SK-N-SH (cell line): ENCODE measurements around the gene VMAC. TPM values are rescaled to one million over a fixed set of nuclear protein-coding genes. Genes with fewer than 3 reads are reported as not detected.
A peak's percentile ranks its signal among the peaks of the same experiment; 100 is the strongest.

Experiments used
- CTCF ChIA-PET: fragments of 300-600, 350-600 bp; formaldehyde crosslinking; extraction: SDS; loops from one replicate; lab custom pipeline; 2021; lab: Yijun Ruan, JAX
- POLR2A ChIA-PET: fragments of 350-600 bp; sonication (Branson Sonifier 250); formaldehyde crosslinking; extraction: SDS; loops from one replicate; lab custom pipeline; 2020; ENCODE audit warnings: antibody characterized with exemption, inconsistent platforms; lab: Yijun Ruan, JAX
- DNase-seq: peaks from one replicate; pipeline ENCODE4 v3.0.0; 2012
- H2AFZ ChIP-seq: fragments of 200-600 bp; sonication (generic); 2 replicates; pipeline ENCODE4 v1.8.1; 2016; ENCODE audit warnings: antibody characterized with exemption, mild to moderate bottlenecking, low read depth
- H3F3A ChIP-seq: fragments of 200-600 bp; sonication (generic); replicated peaks from 2 replicates; pipeline ENCODE3; 2016; ENCODE audit warnings: antibody characterized with exemption, mild to moderate bottlenecking; ENCODE audit not compliant: insufficient read depth
- H3K27ac ChIP-seq, 2 experiments: fragments of 200-500 bp in 1 of 2; fragments of 200-600 bp in 1 of 2; sonication (Bioruptor generic) in 1 of 2; sonication (generic), shearing (Covaris generic) in 1 of 2; 2 replicates each; pipeline versions ENCODE4 v1.5.1 to v1.6.1; 2014 to 2016; ENCODE audit warnings: low read depth in 2 of 2, inconsistent platforms in 1 of 2, low read length in 1 of 2, mild to moderate bottlenecking in 1 of 2, mixed read lengths in 1 of 2
- H3K27me3 ChIP-seq: fragments of 200-600 bp; sonication (generic), shearing (Covaris generic); 2 replicates; pipeline ENCODE4 v1.6.1; 2016; ENCODE audit warnings: mixed run types; ENCODE audit not compliant: insufficient read depth
- H3K36me3 ChIP-seq, 2 experiments: fragments of 200-500 bp in 1 of 2; fragments of 200-600 bp in 1 of 2; sonication (Bioruptor generic) in 1 of 2; sonication (generic) in 1 of 2; replicated peaks in 1 of 2; 2 replicates each; pipeline versions ENCODE3 to v1.5.1; 2014 to 2016; ENCODE audit warnings: low read length in 1 of 2, mild to moderate bottlenecking in 1 of 2; ENCODE audit not compliant: insufficient read depth in 2 of 2, control insufficient read depth in 1 of 2
- H3K4me1 ChIP-seq, 2 experiments: fragments of 200-500 bp in 1 of 2; fragments of 200-600 bp in 1 of 2; sonication (Bioruptor generic) in 1 of 2; sonication (generic), shearing (Covaris generic) in 1 of 2; 2 replicates each; pipeline versions ENCODE4 v1.5.1 to v1.6.1; 2014 to 2016; ENCODE audit warnings: low read depth in 1 of 2, low read length in 1 of 2, mixed run types in 1 of 2; ENCODE audit not compliant: insufficient read depth in 2 of 2, control insufficient read depth in 1 of 2
- H3K4me2 ChIP-seq: fragments of 200-600 bp; sonication (generic), shearing (Covaris generic); 2 replicates; pipeline ENCODE4 v1.6.1; 2017; ENCODE audit warnings: mixed run types
- H3K4me3 ChIP-seq, 2 experiments: fragments of 200-500 bp in 1 of 2; fragments of 200-600 bp in 1 of 2; sonication (Bioruptor generic) in 1 of 2; sonication (generic), shearing (Covaris generic) in 1 of 2; 2 replicates each; pipeline versions ENCODE4 v1.5.1 to v1.8.1; 2014 to 2016; ENCODE audit warnings: low read depth in 2 of 2, inconsistent platforms in 1 of 2, low read length in 1 of 2, mild to moderate bottlenecking in 1 of 2, mixed read lengths in 1 of 2, moderate library complexity in 1 of 2
- H3K79me2 ChIP-seq: fragments of 200-600 bp; sonication (generic); 2 replicates; pipeline ENCODE4 v1.8.1; 2017; ENCODE audit warnings: mild to moderate bottlenecking; ENCODE audit not compliant: insufficient read depth
- H3K9ac ChIP-seq: fragments of 200-600 bp; sonication (generic); 2 replicates; pipeline ENCODE4 v1.6.1; 2017; ENCODE audit warnings: mixed run types
- H3K9me2 ChIP-seq: fragments of 200-600 bp; sonication (generic); 2 replicates; pipeline ENCODE4 v1.6.1; 2017; ENCODE audit warnings: mixed run types
- H3K9me3 ChIP-seq: fragments of 200-600 bp; sonication (generic); 2 replicates; pipeline ENCODE4 v1.6.1; 2017; ENCODE audit warnings: mixed run types, mild to moderate bottlenecking, moderate library complexity
- H4K20me1 ChIP-seq: fragments of 200-600 bp; sonication (generic); 2 replicates; pipeline ENCODE4 v1.6.1; 2017; ENCODE audit warnings: mild to moderate bottlenecking, mixed run types; ENCODE audit not compliant: insufficient read depth
- CHD2 ChIP-seq: fragments of 150-350 bp; IDR thresholded peaks from 2 replicates; pipeline ENCODE4 v1.6.1; 2018; ENCODE audit warnings: low read length; ENCODE audit not compliant: partially characterized antibody
- CTCF ChIP-seq: fragments of 200-600 bp; sonication (generic); IDR thresholded peaks from 2 replicates; pipeline ENCODE4 v1.6.1; 2017; ENCODE audit warnings: antibody characterized with exemption, mild to moderate bottlenecking, moderate library complexity
- FOXM1 ChIP-seq: IDR thresholded peaks from 2 replicates; pipeline ENCODE4 v1.4.0; 2012; ENCODE audit warnings: low read depth, mild to moderate bottlenecking
- JUND ChIP-seq: IDR thresholded peaks from 2 replicates; pipeline ENCODE4 v1.4.0; 2012
- MAX ChIP-seq: IDR thresholded peaks from 2 replicates; pipeline ENCODE4 v1.4.0; 2012; ENCODE audit warnings: low read depth
- PBX3 ChIP-seq: IDR thresholded peaks from 2 replicates; pipeline ENCODE4; 2012
- POLR2AphosphoS5 ChIP-seq: IDR thresholded peaks from 2 replicates; pipeline ENCODE4 v1.6.1; 2012; ENCODE audit warnings: low read depth, low read length
- RAD21 ChIP-seq: IDR thresholded peaks from 2 replicates; pipeline ENCODE4 v1.6.1; 2012; ENCODE audit warnings: mild to moderate bottlenecking, low read length
- RCOR1 ChIP-seq: fragments of 150-350 bp; IDR thresholded peaks from 2 replicates; pipeline ENCODE4 v1.6.1; 2017; ENCODE audit warnings: antibody characterized with exemption, low read length
- RXRA ChIP-seq: IDR thresholded peaks from 2 replicates; pipeline ENCODE4 v1.4.0; 2012; ENCODE audit warnings: low read depth, mild to moderate bottlenecking, borderline replicate concordance
- SIN3A ChIP-seq: IDR thresholded peaks from 2 replicates; pipeline ENCODE4 v1.6.1; 2012; ENCODE audit warnings: low read depth, mild to moderate bottlenecking, low read length, moderate library complexity, borderline replicate concordance
- TCF12 ChIP-seq: IDR thresholded peaks from 2 replicates; pipeline ENCODE4 v1.4.0; 2012
- TEAD4 ChIP-seq: IDR thresholded peaks from 2 replicates; pipeline ENCODE4 v1.4.0; 2012; ENCODE audit warnings: mild to moderate bottlenecking, borderline replicate concordance; ENCODE audit not compliant: insufficient read depth
- YY1 ChIP-seq: IDR thresholded peaks from 2 replicates; pipeline ENCODE4 v1.4.0; 2012; ENCODE audit warnings: low read depth, mild to moderate bottlenecking
- WGBS: methylation state at CpG from one replicate; pipeline ENCODE4 v1.1.6; 2017; ENCODE audit warnings: low lambda C conversion rate; 5-methylcytosine and 5-hydroxymethylcytosine counted together
- polyA plus RNA-seq, 3 experiments: library from polyadenylated mRNA; depleted of rRNA; stranded (reverse); fragments of >200 nt; gene quantifications; 2 replicates each; pipeline ENCODE4 v1.2.3, GENCODE V29; 2012
- TF ChIP-seq, protein P1 (sequence below): fragments of 150-350 bp; IDR thresholded peaks from 2 replicates; pipeline ENCODE4 v1.6.1; 2016; ENCODE audit warnings: mild to moderate bottlenecking, low read depth, low read length
- TF ChIP-seq, protein P2 (sequence below): IDR thresholded peaks from 2 replicates; pipeline ENCODE4 v1.4.0; 2012; ENCODE audit warnings: low read depth, borderline replicate concordance
- TF ChIP-seq, protein P3 (sequence below): IDR thresholded peaks from 2 replicates; pipeline ENCODE4 v1.6.1; 2012; ENCODE audit warnings: mild to moderate bottlenecking, low read depth, low read length, moderate library complexity
- TF ChIP-seq, protein P4 (sequence below): IDR thresholded peaks from 2 replicates; pipeline ENCODE4 v1.4.0; 2012; ENCODE audit warnings: low read depth, borderline replicate concordance

Gene VMAC
- polyA plus RNA-seq, 1 of the 3 experiments (the other 2 are of a cell fraction) = 6.5 TPM

GRCh38 chr19:5894704-5895349, 9.8 kb upstream of the VMAC start:
- CTCF ChIA-PET = interaction anchor here (1.0 to 5.6 kb wide), 3 partner anchors 42 to 128 kb away, joined by 3 to 27 read pairs (median 4); partner anchors contain the start of gene NRTN
- H3K27ac ChIP-seq = peak overlapping the region in 1 of 2 experiments; percentile 98; a peak in 2 of 4 replicates
- TF ChIP-seq FOXM1 = no peak
- TF ChIP-seq POLR2AphosphoS5 = no peak
- TF ChIP-seq, protein P1, sequence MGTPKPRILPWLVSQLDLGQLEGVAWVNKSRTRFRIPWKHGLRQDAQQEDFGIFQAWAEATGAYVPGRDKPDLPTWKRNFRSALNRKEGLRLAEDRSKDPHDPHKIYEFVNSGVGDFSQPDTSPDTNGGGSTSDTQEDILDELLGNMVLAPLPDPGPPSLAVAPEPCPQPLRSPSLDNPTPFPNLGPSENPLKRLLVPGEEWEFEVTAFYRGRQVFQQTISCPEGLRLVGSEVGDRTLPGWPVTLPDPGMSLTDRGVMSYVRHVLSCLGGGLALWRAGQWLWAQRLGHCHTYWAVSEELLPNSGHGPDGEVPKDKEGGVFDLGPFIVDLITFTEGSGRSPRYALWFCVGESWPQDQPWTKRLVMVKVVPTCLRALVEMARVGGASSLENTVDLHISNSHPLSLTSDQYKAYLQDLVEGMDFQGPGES = no peak
- no peak for TF ChIP-seq MAX
- TF ChIP-seq JUND = no peak
- TF ChIP-seq, protein P2, sequence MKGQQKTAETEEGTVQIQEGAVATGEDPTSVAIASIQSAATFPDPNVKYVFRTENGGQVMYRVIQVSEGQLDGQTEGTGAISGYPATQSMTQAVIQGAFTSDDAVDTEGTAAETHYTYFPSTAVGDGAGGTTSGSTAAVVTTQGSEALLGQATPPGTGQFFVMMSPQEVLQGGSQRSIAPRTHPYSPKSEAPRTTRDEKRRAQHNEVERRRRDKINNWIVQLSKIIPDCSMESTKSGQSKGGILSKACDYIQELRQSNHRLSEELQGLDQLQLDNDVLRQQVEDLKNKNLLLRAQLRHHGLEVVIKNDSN = no peak
- TF ChIP-seq SIN3A = no peak
- TF ChIP-seq RAD21 = no peak
- no peak for TF ChIP-seq CHD2
- no peak for TF ChIP-seq TCF12
- TF ChIP-seq, protein P3, sequence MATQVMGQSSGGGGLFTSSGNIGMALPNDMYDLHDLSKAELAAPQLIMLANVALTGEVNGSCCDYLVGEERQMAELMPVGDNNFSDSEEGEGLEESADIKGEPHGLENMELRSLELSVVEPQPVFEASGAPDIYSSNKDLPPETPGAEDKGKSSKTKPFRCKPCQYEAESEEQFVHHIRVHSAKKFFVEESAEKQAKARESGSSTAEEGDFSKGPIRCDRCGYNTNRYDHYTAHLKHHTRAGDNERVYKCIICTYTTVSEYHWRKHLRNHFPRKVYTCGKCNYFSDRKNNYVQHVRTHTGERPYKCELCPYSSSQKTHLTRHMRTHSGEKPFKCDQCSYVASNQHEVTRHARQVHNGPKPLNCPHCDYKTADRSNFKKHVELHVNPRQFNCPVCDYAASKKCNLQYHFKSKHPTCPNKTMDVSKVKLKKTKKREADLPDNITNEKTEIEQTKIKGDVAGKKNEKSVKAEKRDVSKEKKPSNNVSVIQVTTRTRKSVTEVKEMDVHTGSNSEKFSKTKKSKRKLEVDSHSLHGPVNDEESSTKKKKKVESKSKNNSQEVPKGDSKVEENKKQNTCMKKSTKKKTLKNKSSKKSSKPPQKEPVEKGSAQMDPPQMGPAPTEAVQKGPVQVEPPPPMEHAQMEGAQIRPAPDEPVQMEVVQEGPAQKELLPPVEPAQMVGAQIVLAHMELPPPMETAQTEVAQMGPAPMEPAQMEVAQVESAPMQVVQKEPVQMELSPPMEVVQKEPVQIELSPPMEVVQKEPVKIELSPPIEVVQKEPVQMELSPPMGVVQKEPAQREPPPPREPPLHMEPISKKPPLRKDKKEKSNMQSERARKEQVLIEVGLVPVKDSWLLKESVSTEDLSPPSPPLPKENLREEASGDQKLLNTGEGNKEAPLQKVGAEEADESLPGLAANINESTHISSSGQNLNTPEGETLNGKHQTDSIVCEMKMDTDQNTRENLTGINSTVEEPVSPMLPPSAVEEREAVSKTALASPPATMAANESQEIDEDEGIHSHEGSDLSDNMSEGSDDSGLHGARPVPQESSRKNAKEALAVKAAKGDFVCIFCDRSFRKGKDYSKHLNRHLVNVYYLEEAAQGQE = no peak
- TF ChIP-seq RCOR1 = no peak
- TF ChIP-seq, protein P4, sequence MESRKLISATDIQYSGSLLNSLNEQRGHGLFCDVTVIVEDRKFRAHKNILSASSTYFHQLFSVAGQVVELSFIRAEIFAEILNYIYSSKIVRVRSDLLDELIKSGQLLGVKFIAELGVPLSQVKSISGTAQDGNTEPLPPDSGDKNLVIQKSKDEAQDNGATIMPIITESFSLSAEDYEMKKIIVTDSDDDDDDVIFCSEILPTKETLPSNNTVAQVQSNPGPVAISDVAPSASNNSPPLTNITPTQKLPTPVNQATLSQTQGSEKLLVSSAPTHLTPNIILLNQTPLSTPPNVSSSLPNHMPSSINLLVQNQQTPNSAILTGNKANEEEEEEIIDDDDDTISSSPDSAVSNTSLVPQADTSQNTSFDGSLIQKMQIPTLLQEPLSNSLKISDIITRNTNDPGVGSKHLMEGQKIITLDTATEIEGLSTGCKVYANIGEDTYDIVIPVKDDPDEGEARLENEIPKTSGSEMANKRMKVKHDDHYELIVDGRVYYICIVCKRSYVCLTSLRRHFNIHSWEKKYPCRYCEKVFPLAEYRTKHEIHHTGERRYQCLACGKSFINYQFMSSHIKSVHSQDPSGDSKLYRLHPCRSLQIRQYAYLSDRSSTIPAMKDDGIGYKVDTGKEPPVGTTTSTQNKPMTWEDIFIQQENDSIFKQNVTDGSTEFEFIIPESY = no peak
- no peak for TF ChIP-seq CTCF
- TF ChIP-seq RXRA = no peak
- no peak for TF ChIP-seq YY1
- no peak for TF ChIP-seq PBX3
- no peak for TF ChIP-seq TEAD4
- TF ChIP-seq, all 33 proteins: peak for 0
- H4K20me1 ChIP-seq = peaks cover 17% of the 10 kb centered on the region
- peaks cover 17% of the 10 kb centered on the region; the same call in 1 of the 2 replicates for H3K79me2 ChIP-seq
- H3K9me2 ChIP-seq = no peaks in the 10 kb centered on the region
- H3K4me2 ChIP-seq = no peak overlapping the region
- H2AFZ ChIP-seq = no peak overlapping the region
- H3K4me3 ChIP-seq = no peak overlapping the region
- POLR2A ChIA-PET = interaction anchor here (0.8 to 1.2 kb wide), 4 partner anchors 9 to 127 kb away, joined by 3 to 4 read pairs (median 4); partner anchors contain the start of genes NDUFA11 and VMAC
- no peaks in the 10 kb centered on the region for H3F3A ChIP-seq
- H3K9ac ChIP-seq = no peak overlapping the region
- peaks cover 0 to 19% of the 10 kb centered on the region in 2 experiments for H3K36me3 ChIP-seq
- H3K4me1 ChIP-seq = peaks cover 0 to 44% of the 10 kb centered on the region in 2 experiments; a peak in 1 of 4 replicates
- H3K9me3 ChIP-seq = no peaks in the 10 kb centered on the region
- H3K27me3 ChIP-seq = no peaks in the 10 kb centered on the region
- WGBS = 76% methylated on average over 15 of the region's 28 CpGs
- DNase-seq = peak; percentile 62
